ENCODE results near the gene UACA.

GRCh38 chr15:70646169-70646568, 117.2 kb downstream of the UACA start:
- TF ChIP-seq CTCF (conservative IDR thresholded peaks at IDR 0.05; ENCODE audit: low read length) (no peak), EZH2phosphoT487 (IDR thresholded peaks at IDR 0.05; ENCODE audit: borderline replicate concordance) (no peak)
